GM18868 (cell line): ENCODE measurements around the gene C6orf89.
"Not testable (repeated sequence)": the region's sequence is repeated elsewhere in the genome, so short reads cannot be mapped to it uniquely, and the experiment has no call there.

Experiments
- ATAC-seq: cut with Tn5 transposase; IDR thresholded peaks from one replicate; pipeline ENCODE4 v1.9.1; 2021; ENCODE audit warnings: mild to moderate bottlenecking, moderate library complexity; ENCODE audit not compliant: unreplicated experiment

The C6orf89 gene

DNA sequence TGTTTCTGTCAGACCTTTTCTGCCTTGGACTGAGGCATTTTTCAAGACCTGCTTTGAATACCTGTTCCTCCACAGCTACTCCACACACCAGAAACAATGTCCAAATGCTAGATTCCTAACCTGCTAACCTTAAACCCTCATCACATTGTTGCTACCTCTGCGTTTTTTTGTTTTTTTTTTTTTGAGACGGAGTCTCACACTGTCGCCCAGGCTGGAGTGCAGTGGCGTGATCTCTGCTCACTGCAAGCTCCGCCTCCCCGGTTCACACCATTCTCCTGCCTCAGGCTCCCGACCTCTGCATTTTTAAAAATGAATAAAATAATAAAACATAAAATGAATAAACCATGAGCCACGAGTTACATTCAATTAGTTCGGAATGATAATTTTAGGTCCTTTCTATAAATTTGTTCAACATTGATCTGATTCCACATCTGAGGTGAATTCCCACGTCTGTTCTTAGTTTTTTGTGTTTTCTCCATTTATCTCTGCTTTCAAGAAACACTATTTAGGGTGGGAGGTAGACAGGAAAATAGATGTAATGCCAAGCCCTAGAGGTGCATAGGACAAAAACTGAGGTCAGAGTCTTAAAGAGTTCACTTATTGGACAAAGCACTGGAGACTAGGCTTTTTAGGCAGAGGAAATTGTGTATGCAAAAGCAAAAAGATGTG is 1.3 kb downstream of the C6orf89 start:
- ATAC-seq = no peak

DNA sequence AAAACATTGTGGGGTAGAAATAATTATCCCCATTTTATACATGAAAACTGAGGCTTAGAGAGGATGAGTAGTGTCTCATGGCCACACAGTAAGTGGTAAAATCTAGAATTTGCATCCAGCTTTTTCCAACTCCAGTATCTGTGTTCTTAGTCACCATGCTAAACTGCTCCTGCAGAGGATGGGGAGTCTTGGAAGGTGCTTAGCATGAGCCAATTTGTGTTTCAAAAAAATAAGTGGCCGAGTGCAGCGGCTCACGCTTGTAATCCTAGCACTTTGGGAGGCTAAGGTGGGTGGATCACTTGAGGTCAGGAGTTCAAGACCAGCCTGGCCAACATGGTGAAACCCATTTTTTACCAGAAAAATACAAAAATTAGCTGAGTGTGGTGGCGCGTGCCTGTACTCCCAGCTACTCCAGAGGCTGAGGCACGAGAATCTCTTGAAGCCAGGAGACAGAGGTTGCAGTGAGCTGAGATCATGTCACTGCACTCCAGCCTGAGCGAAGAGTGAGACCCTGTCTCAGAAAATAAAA is 2.4 kb downstream of the C6orf89 start:
- ATAC-seq = no peak

DNA sequence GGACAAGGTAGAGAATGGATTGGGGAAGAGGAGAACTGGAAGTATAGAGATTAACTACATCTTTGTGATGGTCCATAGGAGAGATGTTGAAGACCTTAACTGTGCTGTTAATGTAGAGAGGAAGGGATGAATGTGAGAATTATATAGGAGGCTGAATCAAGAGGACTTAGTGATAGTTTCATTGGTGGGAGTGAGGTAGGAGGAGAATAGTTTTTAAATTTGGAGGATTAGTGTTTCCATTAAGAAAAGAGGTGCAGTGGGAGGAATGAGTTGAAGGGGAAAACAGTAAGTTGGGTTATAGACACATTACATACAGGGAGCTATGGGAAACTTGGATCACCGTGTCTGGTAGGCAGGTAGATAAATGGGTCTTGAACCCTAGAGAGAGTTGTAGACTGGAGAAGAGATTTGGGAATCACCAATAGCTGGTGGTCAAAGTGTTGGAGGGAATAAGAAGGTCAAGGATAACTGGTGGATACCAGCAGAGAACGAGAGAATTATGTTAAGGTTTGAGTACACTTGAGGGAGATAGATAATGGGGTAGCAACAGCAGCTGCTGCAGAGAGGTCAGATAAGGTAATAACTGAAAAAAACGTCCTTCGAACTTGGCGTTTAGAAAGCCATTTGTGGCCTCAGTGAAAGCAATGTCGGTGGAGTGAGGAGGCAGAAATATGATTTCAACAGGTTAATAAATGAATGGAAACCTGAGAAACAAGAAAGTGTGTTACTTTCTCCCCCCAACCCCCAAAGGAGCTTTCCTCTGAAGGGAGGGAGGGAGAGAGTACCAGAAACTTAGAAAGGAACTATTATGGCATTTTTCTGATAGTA is 3.1 kb downstream of the C6orf89 start:
- no peak for ATAC-seq

DNA sequence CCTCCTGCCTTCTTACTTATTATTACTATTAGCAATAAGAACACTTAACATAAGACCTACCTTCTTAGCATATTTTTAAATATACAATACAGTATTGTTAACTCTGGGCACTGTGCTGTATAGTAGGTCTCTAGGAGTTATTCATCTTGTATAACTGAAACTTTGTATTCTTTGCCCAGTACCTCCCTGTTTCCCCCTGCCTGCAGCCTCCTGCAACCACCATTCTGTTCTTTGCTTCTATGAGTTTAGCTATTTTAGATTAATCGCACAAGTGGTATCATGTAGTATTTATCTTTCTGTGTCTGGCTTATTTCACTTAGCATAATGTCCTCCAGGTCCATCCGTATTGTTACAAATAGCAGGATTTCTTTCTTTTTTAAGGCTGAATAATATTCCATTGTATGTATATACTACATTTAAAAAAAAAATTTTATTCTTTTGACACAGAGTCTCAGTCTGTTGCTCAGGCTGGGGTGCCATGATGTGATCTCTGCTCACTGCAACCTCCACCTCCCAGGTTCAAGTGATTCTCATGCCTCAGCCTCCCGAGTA is 4.4 kb downstream of the C6orf89 start:
- ATAC-seq = no peak

DNA sequence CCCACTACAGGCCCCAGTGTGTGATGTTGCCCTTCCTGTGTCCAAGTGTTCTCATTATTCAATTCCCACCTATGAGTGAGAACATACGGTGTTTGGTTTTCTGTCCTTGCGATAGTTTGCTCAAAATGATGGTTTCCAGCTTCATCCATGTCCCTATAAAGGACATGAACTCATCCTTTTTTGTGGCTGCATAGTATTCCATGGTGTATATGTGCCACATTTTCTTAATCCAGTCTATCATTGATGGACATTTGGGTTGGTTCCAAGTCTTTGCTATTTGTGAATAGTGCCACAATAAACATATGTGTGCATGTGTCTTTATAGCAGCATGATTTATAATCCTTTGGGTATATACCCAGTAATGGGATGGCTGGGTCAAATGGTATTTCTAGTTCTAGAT is 5.4 kb downstream of the C6orf89 start:
- not testable (repeated sequence) for ATAC-seq

DNA sequence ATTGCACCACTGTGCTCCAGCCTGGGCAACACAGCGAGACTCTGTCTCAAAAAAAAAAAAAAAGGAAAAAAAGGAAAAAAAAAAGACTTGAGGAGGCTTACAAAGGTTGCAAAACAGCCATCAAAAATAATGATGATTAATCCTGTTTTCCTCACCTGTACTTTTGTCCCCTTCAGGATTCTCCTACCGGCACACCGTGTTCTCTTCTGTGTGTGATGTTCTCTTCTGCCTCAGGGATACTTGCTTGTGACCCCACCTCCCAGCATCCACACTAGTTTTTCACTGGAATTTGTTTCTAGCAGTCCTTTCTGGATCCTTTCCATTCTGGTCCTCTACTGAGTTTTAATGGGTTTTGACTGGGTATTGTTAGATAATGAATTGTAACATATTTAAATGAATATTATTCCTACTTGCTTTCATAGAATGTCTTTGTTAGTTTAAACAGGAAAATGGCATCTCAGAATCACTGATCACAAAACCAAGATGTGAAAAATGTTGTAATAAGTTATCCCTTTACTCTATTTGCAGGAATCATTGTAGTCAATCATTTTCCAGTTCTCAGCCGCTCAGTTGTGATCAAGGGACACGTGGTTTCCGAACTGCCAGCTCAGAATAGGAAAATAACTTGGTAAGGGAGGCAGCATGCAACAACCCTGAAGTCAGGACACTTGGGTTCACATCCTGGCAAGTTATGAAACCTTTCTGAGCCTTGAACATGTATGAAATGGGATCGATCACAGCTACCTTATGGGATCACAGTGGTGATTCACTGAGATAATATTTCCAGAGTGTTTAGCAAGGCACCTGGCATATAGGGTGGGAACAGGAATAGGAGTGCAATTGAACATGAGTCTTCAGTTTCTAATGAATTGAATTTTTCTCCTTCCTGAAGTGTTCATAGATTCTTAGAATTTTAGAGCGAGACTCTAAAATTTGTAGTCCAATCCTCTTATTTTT is 8.5 kb downstream of the C6orf89 start:
- no peak for ATAC-seq

DNA sequence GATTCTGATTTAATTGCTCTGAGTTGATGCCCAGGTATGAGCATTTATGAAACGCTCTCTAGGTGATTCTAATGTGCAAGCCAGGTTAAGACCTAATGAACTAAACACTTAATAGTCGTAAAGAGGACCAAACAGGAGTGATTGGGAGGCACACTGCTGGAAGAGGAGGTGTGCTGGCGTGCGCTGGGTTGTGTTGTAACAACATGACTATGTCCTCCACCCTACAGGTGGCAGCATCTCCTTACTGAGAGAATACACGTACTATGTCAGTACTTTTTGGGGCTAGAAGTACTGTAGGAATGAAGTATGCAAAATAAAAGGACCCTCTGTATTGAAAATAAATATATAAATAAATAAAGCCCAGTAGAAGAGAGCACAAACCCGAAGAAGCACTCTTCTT is 11.9 kb downstream of the C6orf89 start:
- ATAC-seq = no peak

DNA sequence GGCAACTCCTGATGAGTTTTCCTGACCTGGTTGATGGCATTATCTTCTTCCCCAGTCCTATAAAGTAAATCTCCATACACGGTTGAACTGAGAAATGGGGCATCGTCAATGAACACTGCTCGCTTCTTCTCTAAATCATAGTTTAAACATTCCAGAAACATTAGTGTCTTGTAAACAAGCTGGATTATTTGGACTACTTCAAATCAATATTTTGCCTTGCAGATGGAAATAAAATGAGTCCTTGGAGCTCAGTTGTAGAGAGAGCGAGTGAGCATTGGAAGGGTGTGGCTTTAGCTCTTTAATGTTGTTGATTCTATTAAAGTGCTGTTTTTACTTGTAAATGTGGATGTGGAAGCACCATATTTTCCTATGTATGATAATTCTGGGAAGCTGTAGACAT is 18.4 kb downstream of the C6orf89 start:
- ATAC-seq = no peak

DNA sequence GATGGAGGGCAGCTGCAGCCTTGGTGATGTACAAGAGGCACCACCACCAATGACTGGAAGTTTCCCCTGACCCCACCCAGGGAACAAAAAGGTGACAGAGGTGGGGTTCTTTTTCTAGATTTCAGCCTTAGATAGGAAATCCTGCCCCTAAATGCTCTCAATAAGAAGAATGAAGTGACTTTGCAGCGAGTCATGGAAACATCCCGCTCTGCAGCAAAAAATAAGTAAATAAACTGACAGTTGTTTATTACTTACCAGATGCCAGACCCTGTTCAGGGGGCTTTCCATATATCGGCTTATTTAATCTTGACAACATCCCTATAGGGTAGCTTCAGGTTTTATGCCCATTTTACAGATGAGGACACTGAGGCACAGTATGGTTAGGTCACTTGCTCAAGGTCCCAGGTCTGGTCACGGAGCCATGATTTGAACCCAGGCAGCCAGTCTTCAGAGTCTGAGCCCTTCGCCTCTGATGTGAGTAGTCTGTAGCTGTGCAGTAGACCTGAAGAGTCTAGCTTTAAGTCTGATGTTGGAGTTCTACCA is 19.2 kb downstream of the C6orf89 start:
- no peak for ATAC-seq

DNA sequence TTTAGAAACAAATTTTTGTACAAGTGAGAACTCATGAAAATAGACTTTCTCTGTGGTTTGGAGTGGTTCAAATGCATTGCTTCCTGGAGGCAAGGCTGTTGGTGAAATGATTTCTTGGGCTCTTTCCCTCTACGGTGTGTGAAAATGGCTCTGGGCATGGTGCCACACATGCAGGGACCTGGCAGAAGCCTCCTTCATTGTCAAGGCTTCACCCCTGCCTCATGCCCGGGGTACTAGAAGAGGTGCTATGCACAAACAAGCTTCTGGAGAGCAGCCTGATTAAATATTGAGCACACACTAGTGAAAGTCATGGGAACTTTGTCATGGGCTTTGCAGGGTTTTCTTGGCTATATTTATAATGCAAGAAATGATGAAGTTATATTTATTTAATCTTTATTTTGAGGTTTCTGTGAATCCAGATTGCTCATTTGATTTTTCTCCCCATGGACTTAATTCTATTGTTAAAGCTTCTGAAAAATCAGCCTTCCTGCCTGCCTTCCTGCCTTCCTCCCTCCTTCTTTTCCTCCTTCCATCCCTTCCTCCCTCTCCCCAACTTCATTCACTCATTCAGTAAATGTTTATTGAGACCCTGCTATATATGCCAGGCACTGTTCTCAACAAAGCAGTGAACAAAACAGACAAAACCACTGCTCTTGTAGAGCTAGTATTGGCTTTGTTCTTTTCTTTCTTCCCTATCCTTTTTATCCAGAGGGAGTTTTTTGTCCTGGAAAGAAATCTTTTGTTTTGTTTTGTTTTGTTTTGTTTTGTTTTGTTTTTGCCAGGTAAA is 21.0 kb downstream of the C6orf89 start:
- no peak for ATAC-seq

DNA sequence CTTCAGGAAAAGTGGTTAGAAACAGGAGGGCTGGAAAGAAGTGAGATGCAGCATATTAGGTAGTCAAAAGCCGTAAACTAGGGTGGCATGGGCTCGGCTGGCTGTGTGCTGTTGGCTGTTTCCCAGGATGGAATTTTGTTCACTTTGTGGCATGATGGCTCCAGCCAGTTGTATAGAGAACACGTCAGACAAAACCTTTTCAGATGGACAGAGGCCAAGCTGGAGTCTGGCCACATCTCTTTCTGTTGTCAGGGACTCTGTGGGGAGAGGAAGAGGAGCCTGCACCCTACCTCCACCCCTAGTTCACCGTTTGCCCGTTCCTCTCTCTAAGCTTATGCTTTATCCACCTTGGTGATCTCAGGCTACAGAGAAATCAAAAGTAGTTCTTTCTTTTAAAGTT is 22.0 kb downstream of the C6orf89 start:
- no peak for ATAC-seq

DNA sequence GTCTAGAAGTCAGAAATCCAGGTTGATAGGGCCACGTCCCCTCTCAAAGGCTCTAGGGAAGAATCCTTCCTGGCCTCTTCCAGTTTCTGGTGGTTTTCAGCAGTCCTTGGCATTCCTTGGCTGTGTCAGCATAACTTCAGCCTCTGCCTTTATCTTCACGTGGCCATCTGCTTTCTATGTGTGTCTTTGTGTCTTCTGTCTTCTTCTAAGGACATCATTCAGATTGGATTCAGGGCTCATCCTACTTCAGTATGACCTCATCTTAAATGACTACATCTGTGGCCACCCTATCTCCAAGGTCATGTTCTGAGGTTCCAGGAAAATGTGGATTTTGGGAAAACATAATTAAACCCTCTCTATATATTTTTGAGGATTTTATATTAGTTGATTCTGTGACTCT is 23.0 kb downstream of the C6orf89 start:
- no peak for ATAC-seq

DNA sequence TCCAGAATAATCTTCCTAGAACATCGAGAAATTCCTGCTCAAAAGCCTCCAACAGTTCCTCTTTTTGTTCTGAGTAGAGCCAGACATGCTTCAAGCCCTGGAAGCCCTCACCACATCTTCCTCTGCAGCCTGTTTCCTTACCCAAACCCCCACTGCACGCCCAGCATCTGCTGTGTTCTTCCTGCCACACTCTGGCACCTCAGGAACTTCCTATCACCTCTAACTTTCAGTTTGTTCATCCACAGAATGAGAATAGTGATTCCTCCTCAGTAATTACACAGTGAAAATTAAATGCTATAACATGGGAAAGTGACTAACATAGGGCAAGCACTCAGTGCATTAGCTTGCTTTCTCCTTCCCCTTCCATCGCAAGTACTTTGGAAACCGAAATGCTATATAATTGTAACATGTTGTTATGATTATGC is 26.3 kb downstream of the C6orf89 start:
- no peak for ATAC-seq

DNA sequence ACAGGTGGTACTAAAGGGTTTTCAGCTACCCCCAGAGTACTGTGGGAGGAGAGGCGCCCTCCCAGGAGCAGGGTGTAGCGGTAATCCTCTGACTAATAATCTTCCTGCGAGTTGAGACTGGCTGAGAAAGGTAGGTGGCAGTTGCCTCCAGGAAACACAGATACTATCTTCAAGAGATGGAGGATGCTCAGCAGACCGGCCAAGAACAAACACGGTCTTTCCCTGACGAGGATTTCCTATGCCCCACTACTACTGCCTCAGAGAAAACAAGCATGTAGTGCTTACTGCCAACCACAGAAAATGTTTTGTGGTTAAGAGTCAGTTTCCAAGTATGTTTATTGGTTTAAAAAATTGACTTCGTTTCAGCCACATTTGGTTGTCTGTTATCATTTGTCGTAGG is 26.8 kb downstream of the C6orf89 start:
- ATAC-seq = peak; percentile 91

DNA sequence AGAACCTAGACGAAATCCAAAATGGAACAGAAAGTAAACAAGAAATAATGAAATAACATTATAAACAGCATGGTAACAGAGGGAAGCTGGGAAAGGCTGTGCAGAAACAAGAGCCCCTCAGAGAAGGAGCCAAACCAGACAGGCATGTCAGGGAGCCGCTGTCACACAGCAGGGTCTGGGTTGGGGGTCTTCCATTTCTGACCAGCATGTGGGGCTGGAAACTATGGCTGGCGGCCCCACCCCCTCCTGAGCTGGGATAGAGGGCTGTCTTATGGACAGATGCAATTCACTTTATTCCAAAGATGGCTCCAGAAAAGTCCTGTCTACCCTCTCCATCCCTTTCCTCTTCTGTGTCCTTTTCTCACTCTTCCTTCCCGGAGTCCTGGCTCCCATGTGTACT is 27.3 kb downstream of the C6orf89 start:
- ATAC-seq = no peak

DNA sequence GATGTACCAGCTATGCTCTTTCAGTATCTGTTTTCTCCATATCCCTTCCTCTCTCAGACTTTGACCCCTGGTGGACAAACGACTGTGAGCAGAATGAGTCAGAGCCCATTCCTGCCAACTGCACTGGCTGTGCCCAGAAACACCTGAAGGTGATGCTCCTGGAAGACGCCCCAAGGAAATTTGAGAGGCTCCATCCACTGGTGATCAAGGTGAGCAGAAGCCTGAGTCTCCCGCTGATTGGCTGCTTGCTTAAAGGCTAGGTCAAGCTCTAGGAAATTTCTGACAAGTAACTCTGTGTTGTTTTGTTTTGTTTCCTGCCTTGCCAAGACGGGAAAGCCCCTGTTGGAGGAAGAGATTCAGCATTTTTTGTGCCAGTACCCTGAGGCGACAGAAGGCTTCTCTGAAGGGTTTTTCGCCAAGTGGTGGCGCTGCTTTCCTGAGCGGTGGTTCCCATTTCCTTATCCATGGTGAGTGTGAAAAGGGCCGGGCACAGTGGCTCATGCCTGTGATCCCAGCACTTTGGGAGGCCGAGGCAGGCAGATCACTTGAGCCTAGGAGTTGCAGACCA is 28.6 kb downstream of the C6orf89 start:
- ATAC-seq = no peak

DNA sequence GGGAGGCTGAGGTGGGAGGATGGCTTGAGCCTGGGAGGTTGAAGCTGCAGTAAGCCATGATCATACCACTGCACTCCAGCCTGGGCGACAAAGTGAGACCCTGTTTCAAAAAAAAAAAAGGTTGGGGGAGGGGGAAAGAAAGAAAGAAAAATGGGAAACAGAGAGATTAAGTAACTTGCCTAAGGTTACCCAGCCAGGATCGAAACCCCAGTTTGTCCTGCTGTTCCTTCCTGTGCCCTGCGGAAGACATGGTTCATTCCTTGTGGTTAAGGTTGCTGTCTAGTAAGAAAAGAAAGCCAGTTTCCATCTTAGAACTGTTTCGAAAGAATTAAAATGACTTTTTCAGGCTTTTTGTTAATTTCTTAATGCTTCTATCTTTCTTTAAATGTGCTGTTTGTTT is 29.8 kb downstream of the C6orf89 start:
- no peak for ATAC-seq

DNA sequence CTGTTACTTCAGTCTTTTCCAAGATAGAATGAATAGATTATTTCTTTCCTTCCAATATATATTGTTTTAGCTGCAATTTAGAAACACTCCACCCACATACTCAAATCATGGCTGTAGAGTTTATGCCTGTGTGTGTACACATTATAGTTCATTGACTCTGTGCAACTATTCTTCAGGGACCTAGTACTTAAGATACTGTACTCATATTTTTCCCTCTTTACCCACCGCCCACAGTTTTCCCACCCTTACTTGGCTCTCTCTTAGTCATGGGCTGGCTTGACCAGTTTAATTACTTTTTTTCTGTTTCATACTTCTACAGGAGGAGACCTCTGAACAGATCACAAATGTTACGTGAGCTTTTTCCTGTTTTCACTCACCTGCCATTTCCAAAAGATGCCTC is 30.4 kb downstream of the C6orf89 start:
- no peak for ATAC-seq

DNA sequence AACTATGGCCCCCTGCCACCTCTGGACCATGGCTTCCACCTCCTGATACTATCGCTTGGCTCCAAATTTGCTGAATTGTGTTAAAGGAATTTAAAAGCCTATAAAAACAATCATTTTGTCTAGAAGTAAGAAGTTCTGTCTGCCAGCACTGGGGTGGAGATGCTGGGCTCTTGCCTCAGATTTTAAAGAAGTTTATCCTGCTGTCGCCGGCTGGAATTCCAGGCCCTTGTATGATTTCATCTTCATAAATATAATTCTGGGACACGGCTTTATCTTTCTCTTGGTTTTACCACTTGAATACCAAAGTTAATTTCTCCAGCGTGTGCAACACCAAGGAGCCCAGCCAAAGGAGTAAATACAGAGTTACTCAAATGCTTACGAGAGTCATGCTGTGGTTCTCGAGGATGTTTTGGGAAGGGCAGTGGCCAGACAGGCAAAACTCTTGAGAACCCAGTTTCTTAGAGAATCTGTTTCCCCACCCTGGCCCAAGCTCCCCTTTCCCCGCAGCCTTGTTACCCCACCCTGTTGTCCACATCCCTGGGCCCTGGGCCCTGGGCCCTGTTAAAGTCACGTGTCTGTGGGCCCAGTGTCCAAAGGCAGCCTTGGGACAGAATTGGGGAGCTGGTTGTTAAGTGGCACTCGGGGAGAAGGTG is 31.9 kb downstream of the C6orf89 start:
- ATAC-seq = no peak
